Stimulated activated CD4-positive, alpha-beta T cell treated with anti-CD3 and anti-CD28 coated beads, Interleukin-2, amount 100 ng/mL, for 48 hours (primary cell): ENCODE results near the gene GNB2.
A peak's percentile ranks its signal among the peaks of the same experiment; 100 is the strongest.
"Not testable (repeated sequence)": the region's sequence is repeated elsewhere in the genome, so short reads cannot be mapped to it uniquely, and the experiment has no call there.

ENCODE experiments used
- DNase-seq, 2 donors: peaks; one replicate each; pipeline ENCODE4 v3.0.0-alpha.2; 2020

Gene GNB2

DNA sequence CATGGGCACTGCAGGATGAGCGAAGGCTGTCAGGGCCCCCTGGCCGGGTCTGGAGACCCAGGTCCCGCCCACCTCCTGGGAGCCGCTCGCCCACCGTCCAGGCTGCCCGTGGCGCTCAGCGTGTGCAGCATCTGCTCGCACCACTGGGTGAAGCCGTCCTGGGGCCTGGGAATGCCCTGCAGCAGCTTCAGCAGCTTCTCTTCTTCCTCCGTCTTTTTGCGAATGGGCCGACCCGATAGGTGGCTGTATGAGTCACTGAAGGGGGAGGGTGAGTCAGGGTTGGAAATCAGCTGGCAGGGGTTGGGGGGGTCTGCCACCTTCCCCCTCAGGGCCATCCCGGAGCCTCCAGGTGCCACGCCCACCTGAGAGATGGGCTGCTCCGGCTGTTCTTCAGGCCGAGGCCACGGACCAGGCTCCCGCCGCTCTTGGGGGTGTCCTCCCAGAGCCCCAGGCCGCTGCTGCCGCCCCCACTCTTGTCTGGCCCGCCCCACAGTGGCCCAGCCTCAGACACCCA, 8.7 kb downstream of the GNB2 start:
- no peak for DNase-seq

DNA sequence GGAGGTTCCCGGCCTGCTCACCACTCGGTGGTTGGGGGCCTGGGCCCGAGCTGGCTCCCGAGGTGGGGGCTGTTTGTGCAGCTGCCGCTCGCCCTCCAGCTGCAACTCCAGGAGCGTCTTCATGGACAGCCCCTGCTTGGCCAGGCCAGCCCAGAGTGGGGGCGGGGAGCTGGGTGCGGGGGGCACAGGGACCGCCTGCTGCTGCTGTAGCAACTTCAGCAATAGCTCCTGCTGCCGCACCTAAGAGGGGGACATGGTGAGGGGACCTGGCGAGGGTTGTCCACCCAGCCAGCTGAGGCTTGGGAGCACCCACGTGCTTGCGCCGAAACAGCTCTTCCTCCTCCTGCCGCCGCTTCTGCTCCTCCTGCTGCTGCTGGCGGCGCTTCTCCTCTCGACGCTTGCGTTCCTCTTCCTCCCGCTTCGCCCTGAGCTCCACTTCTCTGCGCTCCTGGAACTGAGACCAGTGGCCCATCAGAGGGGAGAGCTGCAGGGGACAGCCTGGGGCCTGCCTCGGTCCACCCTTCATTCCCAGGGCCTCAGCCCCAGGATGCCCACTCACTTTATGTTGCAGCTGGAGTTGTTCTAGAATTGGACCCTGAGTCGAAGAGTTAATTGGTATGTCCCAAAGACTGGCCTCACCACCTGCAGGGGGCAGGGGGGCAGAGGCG, 9.6 kb downstream of the GNB2 start:
- no peak for DNase-seq

DNA sequence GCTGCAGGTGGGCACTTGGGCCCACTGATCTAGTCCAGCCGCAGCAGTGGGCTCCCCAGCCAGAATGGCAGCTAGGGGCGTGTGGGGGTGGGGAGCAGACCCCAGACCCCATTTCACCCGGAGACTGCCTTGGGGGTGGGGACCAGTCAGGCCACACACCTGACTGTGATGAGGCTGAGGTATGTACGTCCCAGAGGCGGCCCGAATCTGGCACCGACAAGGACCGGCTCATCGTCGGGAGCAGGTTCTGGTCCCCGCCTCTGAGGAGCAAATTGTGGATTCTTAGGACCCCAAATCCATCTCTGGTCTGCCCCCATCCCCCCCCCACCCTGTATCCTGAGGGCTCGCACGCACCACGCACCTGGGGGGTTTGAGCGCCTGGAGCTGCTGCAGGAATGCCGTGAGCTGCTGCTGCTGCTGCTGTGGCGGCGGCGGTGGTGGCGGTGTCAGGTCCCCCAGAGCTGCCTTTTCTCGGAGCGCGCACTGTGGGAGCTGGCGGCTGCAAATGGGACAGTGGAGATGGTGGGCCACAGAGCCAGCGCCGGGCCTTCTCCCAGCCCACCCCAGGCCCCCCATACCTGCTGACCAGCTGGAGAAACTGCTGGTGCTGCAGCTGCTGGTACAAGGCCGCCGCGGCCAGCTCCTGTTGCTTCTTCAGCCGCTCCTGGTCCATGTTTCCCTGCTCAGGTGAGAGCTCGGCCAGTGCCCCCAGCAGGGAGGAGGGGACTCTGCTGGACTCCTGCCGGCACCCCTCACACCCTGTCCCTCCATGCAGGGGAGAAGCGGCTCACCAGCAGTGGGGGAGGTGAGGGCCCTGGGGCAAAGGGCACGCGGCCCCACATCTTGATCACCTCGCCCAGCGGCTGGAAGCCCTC, 10.4 kb downstream of the GNB2 start:
- no peak for DNase-seq

DNA sequence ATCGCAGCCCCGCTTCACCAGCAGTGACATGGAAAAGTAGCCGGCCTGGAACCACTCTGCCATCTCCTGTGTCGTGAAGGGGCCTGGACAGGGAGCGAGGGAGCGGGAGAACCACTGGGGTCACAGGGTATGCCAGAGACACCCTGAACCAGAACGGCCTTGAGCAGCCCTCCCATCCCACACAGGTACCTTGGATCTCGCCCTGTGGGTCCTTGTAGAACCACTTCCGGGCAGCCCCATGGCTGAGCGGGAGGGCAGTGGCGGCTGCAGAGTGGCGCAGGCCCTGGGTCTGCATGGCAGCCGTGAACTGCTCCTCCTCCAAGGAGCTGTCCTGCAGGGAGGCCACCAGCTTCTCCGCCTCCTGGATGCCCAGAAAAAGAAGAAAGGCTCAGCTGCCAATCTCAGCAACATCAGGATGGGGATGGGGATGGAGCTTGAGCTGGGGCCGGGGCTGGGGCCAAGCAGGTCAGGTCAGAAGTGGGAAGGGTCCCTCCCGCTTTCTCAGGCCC, 11.0 kb downstream of the GNB2 start:
- DNase-seq, result no peak

DNA sequence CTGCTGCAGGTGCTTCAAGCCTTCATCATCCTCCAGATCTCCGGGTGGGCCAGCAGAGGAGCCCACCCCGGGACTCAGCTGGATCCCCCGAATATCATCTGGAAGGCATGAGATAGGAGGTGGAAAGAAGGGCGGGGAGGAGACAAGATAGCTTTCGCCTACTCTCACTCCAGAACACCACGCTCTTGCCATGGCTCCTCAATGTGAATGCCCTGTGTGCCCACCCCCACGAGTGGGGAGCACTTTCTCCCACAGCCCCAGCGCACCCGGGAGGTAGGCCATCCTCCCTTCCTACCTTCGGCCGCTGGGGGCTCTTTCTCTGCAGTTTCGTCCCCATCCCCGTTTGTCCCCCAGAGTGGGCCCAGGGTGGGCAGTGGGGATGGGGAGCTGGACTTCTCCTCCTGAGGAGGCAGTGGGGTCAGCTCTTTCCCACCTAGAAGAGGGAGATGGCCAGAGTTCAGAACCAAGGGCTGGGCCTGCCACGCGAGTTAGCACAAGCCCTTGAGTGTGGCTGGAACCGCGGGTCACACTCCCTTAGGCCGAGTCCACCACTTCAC, 11.6 kb downstream of the GNB2 start:
- no peak for DNase-seq

DNA sequence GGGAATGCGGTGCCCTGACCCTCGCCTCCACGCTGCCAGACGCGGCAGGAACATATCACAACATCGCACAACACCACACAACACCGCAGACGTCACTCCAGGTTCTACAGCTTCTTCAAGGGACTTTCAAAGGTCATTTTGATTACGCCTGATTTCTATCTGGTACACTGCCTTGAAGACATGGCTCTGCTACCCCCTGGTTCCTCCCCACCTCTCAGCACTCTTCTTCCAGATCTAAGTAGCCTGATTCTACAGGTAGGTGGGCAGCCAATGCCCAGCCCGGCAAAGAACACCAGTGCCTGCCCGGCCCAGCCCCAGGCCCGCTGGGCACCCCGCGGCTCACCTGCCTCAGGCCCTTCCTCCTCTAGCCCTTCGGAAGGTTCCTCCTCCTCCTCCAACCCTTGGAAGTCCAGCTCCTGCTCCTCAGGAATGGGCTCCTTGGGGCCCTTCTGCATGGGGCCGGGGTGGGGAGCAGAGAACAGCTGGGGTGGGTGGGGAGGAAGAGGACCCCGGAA, 12.1 kb downstream of the GNB2 start:
- no peak for DNase-seq

DNA sequence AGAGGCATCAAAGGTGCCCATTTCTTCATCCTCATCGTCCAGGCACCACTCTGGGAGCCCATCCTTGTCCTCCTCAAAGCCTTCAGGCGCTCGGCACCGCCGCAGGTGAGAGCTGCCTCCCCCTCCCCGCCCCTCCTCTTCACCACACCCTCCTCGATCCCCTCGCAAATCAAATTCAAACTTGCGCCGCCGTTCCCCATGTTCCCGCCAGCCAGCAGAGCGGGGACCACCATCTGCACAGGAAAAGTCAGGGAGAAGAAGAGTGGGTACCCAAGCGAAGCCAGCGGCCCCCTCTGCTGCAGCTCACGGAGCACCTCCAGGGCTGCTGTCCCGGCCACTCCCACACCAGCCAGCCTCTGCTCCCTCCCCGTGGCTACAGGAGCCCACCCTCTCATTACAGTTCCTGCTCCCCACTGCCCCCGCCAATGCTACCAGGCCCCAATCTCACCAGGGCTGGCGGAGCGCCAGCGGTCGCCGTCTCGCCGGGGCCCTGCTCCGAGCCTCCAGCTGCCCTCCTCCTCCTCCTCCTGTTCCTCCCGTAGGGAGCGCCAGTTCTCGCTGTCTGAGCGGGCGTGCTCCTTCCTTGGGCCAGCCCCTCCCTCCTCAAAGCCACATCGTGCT, 12.8 kb downstream of the GNB2 start:
- no peak for DNase-seq

DNA sequence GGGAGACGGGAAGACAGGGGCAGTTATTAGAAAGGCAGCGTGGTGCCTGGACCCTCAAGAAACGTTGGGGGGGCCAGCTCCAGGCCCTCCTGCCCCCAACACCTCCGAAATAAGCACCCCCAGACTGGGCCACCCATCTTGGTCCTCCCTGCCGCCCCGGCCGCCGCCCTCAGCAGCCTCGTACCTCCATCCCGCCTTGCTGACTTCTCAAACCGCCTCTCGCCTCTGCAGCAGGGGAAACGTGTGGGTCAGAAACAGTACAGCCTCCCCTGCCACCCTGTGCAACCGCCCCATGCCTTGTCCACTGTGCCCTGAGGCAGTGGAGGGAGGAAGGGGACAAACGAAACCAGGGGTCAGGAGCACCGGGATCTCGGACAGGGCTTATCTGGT, 13.3 kb downstream of the GNB2 start:
- DNase-seq, result no peak

DNA sequence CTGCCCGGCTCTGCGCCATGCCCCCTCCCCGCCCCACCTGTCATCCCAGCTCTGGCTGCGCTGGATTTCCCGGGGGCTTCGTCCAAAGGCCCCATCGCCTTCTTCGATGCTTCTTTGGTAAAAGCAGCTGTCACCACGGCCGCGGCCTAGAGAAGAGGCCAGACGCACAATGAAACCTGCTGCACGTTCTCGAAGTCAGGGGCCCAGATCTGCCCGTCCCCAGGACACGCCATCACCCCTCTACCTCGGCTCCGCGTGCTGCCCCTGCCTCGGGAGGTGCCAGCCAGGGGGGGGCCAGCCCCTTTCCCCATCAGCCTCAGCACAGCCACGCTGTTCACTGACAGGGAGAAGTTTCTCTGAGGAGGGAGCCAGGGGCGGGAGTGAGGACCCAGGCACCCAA, 13.7 kb downstream of the GNB2 start:
- no peak for DNase-seq

DNA sequence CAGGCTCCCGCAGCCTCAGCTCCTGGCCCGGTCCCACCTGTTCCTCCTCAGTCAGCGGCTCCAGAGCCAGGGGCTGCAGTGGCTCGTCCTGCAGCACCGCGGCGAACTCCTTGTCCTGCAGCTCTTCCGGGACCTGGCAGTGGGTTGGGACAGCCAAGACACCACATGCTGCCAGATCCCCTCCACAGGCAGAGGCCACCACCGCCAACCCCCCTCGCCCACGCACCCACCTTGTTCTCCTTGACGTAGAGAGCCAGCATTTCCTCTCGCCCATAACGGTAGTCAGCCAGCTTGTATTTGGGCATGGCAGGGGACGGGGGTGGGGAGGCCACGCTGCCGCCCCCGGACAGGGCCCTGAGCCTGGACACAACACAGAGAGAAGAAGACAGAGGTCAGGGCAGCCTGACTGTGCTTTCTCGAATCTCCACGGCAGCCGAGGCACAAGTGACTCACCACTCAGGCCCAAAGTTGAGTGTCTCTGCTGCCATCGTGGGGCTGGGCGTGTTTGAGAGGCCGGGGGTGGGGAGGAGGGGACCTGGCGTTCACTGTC, 14.3 kb downstream of the GNB2 start:
- no peak for DNase-seq

DNA sequence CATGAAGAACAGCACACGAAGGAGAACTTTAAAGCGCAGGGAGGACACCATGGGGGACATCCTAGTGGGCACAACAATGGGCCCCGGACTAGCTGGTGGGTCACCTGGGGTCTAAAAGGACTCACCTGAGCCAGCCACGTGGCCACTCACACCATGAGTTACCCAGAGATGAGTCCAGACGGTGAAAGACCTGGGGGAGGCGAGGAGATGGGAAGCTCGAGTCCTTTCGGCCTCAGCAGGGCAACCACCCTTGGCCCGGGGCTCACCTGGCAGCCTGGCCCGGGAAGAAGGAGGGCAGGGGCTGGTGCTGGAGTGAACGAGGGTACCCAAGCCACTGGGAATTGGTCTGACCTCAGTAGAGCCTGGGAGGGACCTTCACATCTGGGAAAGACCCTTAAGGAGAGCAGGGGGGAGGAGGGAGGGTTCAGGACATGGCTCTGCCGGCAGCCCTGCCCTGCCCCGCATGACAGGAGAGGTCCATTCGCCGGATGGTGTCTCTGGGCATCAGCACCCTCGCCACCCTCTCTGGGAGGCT, 14.9 kb downstream of the GNB2 start:
- no peak for DNase-seq

DNA sequence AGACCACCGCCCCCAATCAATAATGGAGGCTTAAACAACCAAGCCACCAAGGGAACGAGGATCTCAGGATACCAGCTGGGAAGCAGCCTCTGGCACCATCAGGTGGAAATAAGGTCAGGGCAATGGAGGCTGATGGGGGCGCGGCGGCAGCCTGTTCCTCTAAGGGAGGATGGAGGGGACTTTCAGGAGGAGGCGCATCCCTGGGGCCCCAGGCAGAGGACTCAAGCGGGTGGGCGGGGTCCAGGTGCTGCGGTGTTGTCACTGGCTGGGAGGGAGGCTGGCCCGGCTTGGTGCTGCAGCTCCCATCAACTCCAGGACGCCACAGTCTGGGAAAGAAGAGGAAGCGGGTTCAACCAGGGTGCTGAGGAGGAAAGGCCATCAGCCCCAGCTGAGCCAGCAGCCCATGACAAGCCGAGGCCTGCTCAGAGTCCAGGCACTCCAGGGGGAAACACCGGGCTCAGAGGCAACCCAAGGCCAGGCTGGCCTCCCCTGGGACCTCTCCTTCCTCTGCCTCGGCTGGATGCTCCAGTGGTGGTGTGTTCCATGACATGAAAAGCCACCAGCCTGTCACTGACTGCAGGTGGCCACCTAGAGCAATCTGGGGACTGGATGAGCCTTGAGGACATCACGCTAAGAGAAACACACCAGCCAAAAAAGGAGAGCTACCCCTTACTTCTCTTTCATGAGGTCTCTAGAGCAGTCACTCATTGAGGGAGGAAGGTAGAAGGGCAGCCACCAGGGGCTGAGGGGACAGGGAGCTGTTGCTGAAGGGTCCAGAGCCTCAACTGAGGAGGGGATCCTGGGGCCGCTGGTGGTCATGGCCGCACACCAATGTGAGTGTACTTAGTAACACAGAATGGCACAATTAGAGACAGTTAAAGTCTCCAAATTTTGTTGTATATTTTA, 15.9 kb downstream of the GNB2 start:
- DNase-seq, result no peak

DNA sequence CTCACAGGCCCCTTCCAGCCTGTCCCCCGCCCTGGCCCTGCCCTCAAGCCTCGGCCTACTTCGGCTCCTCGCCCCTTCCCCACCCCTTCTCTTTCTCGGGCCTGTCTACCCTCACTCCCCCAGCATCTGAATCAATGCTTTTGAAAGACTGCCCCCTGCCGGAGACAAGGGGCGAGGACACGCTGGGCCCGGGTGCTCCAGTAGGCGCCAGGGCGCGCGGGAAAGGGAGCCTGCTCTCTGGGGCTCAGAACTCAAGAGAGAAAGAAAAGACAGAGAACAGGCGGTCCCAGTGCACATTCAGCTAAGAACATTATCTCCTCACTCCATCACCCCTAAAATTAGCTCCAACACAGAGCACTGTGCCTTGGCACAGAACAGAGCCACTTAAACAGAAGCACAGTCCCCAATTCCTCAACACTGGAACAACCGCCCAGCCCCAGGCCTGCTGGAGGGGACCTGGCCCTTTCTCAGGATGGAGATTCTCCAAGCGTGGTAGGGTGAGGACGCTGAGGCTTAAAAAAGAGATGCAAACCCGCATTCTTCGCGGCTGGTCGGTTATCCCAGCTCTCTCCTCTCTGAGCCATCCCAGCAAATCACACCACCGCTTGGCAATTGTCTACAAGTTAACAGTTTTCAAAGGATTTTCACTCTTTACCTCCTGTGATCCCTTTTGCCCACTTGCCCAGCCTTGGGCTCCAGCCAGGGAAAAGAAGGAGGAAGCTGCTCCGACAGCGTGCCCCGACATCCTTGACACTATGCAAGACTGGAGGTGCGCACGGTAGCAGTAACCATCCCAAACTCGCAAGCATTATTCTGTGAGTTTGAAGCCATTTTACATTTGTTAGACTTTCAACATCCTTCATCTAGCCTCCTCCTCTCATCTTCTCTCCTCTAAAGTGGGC, 18.4 kb downstream of the GNB2 start:
- peak; percentile 90 to 91 for DNase-seq

DNA sequence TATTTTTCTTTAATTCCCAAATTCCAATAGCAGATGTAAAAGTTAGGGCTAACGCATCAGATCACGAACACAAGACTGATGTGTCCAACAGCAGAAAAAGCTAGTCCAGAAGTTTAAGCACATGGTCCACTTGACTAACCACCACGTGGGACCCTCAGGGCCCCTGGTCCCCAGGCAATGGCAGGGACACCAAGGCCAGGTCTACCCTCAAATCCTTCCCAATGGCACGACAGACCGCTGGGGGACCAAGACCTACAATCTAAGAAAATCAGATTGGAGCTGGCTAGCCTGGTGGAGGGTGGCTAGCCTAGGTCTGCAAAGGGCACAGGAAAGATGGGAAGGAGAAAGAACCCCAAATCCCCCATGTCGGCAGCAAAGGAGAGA, 19.0 kb downstream of the GNB2 start:
- DNase-seq, result no peak

DNA sequence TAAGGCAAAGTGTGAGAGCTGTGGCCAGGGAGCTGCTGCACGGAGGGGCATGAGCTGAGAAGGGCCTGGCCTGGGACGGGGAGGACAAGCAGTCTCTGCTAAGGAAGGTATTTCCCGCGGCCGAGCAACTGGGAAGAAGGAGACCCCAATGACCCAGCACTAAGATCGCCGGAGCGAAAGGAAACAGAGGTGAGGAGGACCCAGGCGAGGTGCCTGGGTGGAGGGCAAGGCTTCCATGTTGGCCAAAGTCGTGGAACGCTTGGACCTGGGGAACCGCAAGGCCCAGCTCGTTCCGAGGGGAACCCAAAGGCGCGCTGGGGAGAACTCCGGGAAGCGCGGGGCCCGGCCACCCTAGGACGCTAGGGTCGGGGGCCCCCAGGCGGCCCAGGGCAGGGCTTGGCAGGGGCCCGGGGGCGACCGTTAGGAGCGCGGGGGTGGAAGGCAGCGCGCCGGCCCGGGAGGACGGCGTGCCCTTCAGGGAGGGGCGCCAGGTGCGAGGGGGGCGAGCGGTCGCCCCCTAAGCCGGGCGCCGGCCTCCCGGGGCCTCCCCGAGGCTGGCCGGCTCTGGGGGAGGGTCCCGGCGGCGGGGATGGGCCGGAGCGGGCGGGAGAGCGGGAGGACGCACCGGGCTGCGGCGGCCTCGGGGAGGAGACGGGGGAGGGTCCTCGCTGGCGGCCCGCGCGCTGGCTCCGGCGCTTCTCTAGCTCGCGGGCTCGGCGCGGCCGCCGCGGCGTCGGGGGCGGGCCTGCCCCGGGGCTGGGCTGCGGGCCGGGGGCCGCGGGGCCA, 20.0 kb downstream of the GNB2 start:
- DNase-seq, result no peak

DNA sequence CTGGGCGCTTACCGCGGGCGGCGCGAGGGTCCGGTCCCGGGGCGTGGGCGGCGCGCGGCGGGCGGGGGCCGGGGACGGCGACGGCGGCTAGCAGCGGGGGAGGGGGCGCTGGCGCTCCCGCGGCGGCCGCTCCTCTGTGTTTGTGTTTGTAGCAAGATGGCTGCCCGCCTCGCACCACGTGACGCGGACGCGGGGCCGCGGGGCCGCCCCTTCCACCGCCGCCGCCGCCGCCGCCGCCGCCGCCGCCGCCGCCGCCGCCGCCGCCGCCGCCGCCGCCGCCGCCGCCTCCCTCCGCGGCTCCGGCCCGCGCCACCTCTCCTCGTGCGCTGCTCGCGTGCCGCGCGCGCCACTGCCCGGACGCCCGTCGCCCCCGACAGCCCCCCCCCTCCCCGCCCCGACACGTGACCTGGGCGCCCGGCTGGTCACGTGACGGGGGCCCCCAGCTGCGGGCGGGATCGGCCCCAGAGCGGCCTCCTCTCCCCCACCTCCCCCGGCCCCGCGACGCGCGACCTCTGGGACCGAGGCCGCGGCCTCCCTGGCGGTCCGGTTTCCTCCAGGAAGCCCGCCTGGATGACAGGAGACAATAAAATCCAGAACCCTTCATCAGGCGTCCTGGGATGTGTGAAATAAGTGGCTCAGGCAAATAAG, 20.7 kb downstream of the GNB2 start, which contains the start of gene GIGYF1:
Gene GIGYF1 (minus strand): TSS at position 153 of the 648 bp plus-strand sequence. CDS start 6,012 bp downstream, outside the sequence.
- DNase-seq, result peak; percentile 55 to 60

DNA sequence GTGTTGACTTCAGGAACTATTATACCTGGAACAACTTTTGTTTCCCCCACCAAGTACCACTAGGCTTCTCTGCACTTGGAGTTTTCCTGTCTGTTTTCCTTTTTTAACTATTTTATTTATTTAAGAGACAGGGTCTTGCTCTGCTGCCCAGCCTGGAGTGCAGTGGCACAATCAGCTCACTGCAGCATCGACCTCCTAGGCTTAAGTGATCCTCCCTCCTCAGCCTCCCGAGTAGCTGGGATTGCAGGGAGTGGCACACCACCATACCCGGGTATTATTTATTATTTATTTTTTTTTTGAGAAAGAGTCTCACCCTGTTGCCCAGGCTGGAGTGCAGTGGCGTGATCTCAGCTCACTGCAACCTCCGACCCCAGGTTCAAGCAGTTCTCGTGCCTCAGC, 22.6 kb downstream of the GNB2 start:
- no peak for DNase-seq

DNA sequence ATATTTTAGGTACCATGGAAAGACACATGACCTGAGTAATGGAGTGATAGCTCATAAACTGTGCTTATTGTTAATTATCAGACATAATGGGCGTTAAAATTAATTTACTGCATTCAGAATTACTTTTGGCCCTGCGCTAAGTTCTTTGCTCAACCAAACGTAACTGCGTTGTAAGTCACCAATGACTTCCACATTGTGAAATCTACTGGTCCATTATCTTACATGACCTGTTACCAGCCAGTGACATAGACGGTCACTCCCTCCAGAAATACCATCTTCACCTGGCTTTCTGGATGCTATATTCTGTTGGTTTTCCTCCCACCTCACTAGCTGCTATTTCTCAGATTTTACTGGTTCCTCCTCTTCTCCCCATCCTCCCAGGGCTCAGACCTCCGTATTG, 25.5 kb downstream of the GNB2 start:
- DNase-seq, result no peak

DNA sequence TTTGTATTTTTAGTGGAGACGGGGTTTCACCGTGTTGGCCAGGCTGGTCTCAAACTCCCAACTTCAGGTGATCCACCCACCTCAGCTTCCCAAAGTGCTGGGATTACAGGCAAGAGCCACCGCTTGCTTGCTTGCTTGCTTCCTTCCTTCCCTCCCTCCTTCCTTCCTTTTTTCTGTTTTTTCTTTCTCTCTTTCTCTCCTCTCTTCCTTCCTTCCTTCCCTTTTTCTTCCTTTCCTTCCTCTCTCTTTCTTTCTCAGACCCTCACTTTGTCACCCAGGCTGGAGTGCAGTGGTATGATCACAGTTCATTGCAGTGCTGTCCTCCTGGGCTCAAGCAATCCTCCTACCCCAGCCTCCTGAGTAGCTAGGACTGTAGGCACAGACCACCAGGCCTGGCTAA, 27.5 kb downstream of the GNB2 start:
- not testable (repeated sequence) for DNase-seq
